Measurements from ENCODE around the gene PMM2.

GRCh38 chr16:8785408-8785807 is 12.2 kb upstream of the PMM2 start:
- no peak for TF ChIP-seq POLR2A (IDR thresholded peaks at IDR 0.05)
- TF ChIP-seq, protein P1, sequence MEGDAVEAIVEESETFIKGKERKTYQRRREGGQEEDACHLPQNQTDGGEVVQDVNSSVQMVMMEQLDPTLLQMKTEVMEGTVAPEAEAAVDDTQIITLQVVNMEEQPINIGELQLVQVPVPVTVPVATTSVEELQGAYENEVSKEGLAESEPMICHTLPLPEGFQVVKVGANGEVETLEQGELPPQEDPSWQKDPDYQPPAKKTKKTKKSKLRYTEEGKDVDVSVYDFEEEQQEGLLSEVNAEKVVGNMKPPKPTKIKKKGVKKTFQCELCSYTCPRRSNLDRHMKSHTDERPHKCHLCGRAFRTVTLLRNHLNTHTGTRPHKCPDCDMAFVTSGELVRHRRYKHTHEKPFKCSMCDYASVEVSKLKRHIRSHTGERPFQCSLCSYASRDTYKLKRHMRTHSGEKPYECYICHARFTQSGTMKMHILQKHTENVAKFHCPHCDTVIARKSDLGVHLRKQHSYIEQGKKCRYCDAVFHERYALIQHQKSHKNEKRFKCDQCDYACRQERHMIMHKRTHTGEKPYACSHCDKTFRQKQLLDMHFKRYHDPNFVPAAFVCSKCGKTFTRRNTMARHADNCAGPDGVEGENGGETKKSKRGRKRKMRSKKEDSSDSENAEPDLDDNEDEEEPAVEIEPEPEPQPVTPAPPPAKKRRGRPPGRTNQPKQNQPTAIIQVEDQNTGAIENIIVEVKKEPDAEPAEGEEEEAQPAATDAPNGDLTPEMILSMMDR (IDR thresholded peaks at IDR 0.05), result no peak
